Fibroblast of mammary gland (primary cell): ENCODE data around the gene TIAM2.
A peak's percentile ranks its signal among the peaks of the same experiment; 100 is the strongest.

Experiments used
- DNase-seq: peaks from one replicate; pipeline ENCODE4 v3.0.0-alpha.2; 2010; ENCODE audit warnings: low read depth
- H3K4me3 ChIP-seq: 2 replicates; pipeline ENCODE4 v1.5.1; 2011; ENCODE audit warnings: low read depth, mild to moderate bottlenecking, low read length, moderate library complexity; ENCODE audit not compliant: control insufficient read depth
- TF ChIP-seq, protein P1 (sequence below): conservative IDR thresholded peaks from 2 replicates; pipeline ENCODE4 v1.5.1; 2011; ENCODE audit warnings: low read depth, low read length, inconsistent platforms; ENCODE audit not compliant: control insufficient read depth, insufficient read depth

The TIAM2 gene

DNA sequence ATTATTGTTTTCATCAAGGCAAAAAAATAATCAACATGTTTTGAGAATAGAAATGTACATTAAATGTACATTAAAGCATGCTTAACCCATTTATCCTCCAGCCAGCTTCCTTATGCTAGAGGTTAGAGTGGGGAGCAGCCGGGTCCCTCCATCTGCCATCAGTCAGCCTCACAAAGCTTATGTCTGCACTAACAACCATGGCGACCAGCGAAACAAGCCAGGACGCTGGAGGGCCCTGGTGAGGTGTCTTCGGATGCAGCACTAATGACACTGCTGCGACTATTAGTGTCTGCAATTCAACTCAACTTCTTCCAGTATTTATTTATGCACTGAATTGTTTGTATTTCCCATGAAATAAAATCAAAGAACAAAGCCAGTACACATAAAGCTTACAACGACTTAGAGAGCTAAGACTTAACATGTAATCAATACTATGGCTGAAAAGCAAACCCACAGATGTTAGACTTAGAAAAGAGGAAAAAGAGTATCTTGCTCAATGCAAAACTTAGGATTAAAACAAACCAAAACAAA is 275.5 kb downstream of the TIAM2 start:
- DNase-seq: no peak
- TF ChIP-seq, protein P1, sequence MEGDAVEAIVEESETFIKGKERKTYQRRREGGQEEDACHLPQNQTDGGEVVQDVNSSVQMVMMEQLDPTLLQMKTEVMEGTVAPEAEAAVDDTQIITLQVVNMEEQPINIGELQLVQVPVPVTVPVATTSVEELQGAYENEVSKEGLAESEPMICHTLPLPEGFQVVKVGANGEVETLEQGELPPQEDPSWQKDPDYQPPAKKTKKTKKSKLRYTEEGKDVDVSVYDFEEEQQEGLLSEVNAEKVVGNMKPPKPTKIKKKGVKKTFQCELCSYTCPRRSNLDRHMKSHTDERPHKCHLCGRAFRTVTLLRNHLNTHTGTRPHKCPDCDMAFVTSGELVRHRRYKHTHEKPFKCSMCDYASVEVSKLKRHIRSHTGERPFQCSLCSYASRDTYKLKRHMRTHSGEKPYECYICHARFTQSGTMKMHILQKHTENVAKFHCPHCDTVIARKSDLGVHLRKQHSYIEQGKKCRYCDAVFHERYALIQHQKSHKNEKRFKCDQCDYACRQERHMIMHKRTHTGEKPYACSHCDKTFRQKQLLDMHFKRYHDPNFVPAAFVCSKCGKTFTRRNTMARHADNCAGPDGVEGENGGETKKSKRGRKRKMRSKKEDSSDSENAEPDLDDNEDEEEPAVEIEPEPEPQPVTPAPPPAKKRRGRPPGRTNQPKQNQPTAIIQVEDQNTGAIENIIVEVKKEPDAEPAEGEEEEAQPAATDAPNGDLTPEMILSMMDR: no peak
- H3K4me3 ChIP-seq: no peak overlapping the region

DNA sequence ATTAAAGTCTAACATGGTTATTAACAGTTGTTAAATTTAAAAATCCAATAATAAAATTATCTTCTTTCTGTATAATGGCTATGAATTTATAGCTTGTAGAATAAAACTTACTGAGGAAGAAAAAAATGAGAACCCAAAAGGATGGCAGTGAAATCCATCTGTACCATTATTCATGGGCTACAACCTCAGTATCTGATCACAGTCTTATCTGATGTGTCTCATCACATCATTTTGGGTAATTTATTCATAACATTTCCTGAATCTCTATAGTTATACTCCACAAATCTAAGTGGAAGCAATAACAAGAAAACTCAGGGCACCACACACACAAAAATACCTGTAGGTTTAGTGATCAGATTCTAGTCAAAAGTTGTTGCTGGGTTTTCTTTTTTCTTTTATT is 276.0 kb downstream of the TIAM2 start:
- no peak for DNase-seq
- no peak overlapping the region for H3K4me3 ChIP-seq
- TF ChIP-seq, protein P1: no peak

DNA sequence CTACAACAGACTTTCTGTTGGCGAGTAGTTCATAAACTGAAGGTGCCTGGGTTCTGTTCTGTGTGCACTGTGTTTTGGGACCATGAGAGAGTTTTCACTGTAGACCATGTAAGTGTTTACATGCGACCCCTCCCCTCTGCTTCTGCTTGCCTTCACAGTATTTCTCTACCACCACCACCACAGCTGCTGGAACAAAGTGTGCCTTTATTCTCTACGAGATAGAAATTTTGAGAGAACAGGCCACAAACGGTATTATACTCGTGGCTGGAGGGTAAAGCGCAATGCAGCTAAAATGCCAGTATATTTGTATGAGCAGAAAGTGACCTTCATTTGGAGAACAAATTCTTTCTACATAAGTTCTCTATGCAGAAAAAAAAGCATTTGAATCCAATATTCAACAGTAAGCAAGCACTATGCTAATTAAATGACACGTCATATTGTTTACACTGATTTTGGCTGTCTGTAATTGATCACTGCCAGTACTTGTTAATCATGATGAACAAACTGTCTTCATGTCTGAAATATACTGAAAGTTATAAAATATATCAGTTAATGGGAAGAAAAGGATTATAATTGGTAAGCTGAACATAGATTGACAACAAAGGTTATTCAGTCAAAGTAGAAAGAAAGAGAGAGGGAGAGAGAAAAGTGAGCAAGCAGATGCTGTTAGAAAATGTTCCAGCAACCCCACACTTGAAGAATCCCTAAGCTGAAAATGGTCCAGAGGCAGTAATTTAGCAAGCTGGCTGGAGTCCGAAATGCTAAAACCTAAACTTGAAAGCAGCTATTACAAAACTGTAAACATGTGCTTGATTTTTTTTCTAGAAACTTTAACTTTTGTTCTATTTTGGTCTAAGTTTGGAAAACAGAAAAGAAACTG is 277.5 kb downstream of the TIAM2 start:
- peak; percentile 76 for DNase-seq

DNA sequence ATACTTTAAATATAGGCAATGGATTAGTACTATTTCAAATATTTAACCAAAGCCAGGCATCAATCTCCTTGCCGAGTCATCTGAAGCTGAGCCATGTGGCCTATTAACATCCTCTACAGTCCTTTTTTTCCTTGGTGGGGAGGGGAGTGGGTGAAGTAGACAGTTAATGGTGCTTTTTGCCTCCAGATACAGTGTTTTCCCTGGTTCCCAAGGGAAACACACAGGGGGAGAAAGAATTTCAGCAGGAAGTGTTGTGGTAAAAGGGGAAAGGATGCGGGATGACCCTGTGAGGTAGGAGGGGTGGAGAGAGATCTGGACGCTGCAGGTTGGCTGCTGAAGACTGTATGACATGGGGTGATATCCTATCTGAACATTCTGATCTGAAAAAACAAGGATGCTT is 278.3 kb downstream of the TIAM2 start:
- TF ChIP-seq, protein P1: no peak
- no peak overlapping the region for H3K4me3 ChIP-seq
- DNase-seq: peak; percentile 98

More for the DNA sequence above, 277.5 kb downstream of the TIAM2 start:
- TF ChIP-seq, protein P1: no peak
- H3K4me3 ChIP-seq: no peak overlapping the region

DNA sequence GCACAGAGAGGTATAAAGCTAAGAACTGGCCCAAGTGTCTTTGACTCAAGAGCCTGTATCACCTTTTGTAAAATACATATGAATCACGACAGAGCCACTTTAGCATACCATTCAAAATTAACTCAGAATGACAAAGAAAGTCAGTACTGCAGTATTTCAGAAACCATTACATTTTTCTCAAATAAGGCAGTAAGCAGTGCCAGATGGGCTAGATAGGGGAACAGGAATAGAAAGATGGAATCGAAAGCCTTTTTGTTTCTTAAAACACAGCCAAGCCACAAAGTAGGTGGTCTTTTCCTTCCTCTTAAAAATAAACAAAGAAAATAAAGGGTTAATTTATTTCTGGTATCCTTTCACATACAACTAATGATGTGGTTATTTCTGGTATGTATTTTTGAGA is 279.0 kb downstream of the TIAM2 start:
- TF ChIP-seq, protein P1: no peak
- DNase-seq: peak; percentile 43
- H3K4me3 ChIP-seq: no peak overlapping the region

DNA sequence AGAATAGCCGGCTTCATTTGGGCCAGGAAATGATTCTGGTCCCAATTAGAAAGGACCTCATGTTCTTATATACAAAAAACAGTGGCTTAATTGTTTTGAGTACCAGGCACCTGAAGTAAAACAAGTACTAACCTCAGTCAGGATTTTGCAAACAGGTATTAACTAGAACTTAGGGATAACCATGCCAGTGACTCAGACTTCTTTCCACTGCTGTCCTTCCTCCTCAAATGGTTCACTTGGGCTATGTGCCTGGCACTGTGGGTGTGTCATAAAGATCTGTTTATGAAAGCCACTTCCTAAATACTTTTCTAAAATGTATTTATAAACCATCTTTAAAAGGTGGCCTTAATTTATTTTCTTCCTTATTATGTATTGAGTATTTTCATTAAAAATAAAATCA is 279.4 kb downstream of the TIAM2 start:
- no peak overlapping the region for H3K4me3 ChIP-seq
- peak; percentile 80 for DNase-seq
- TF ChIP-seq, protein P1: no peak
